GM19395 (cell line): Measurements from ENCODE around the gene COMP.
"Not testable (repeated sequence)": the region's sequence is repeated elsewhere in the genome, so short reads cannot be mapped to it uniquely, and the experiment has no call there.

ENCODE experiments used
- ATAC-seq: cut with Tn5 transposase; IDR thresholded peaks from one replicate; pipeline ENCODE4 v1.9.1; 2021; ENCODE audit warnings: mild to moderate bottlenecking, moderate library complexity; ENCODE audit not compliant: unreplicated experiment

COMP gene

DNA sequence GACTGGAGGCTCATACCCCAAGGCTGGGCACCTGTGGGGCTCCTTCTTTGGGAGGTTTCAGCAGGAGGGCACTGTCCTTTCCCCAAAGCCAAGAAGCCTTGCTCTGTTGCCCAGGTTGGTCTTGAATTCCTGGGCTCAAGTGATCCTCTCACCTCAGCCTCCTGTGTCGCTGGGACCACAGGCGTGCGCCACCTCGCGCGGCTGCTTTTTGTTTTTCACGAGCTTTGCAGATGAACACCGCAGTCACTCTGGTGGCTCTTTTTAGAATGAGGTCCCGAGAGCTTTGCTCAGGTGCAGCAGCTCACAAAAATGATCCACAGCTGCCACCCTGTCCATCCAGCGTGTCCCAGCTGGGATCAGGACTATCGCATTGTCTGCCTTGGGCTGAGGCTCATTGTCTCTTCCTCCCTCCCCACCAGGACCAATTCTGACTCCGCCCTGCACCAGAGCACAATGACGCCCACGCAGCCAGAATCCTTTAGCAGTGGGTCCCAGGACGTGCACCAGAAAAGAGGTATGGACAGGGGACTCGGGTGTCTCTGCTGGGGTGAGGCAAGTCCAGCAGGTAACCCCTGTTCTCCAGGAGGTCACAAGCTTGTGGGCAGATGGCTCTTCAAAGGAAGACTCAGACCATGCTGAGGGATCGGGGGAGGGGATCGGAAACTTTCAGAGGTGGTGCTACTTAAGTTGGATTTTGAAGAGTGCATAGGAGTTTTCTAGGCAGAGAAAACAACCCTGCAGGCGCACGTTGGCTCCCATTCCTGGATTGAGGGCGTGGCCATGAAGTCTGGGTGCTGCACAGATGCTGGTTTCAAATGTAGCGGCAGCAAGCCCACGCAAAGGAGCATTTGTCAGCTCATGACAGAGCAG, 41.5 kb downstream of the COMP start:
- no peak for ATAC-seq

GRCh38 chr19:18746401-18747325, 44.4 kb downstream of the COMP start:
- ATAC-seq = no peak

- no peak for ATAC-seq
These were observed 45.2 kb downstream of the COMP start for GRCh38 chr19:18745931-18746330.

- ATAC-seq = no peak
These were observed 45.9 kb downstream of the COMP start for GRCh38 chr19:18745012-18745735.

GRCh38 chr19:18743784-18744418, 47.2 kb downstream of the COMP start:
- ATAC-seq = no peak

DNA sequence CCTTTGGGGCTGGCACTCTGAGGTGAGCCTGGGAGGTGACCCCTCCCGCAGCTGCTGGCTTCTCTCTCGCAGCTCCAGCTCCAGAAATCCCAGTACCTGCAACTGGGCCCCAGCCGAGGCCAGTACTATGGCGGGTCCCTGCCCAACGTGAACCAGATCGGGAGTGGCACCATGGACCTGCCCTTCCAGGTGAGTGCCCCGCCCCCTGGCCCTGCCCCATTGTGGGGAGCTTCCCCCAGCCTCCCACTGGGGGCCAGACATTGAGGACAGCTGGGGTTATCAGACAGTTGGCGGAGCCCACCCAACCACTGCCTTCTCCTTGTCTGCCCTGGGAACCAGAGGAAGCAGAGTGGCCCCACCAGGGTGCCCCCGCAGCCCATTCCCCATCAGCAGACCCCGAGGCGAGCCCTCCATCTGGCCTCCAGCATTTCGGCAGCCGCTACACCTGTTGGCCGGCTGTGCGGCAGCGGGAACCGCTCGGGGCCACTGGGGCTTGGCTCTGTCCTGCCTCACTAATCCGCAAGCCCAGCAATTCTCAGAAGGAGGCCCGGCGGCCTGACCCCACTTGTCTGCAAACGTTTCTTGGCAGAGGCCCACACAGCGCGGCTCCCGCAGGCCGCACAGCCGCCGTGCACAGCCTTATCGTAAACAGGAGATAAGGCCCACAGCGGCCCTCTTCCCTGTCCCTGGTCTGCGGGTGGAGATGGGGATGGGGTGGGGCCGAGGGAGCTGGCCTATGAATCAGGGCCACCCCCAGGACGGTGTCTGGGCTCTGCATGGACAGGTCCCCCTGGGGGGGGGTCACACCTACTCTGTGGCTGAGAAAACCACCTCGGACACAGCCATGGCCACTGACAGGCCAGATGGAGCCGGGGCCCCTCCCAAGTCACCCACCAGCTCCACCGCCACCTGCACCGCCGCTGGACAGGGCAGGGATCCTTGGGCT, 48.0 kb downstream of the COMP start:
- ATAC-seq = no peak

DNA sequence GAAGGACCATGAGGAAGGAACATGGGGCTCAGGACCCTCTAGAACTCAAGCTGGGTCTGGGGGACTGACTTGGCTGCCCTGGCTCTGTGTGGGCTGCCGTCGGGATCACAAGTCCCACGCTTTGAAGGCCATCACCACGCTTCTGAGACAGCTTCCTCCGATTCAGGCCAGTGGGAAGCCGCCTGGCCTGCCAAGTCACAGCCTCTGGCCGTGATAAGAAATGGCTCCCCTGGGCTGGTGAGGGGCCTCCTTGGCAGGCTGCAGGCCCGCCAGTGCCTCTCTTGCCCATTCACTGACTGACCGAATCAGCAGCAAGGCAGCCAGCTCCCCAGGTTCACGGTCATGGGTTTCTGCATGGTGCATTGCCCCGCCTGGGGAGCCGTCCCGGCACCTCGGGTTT, 48.8 kb downstream of the COMP start:
- ATAC-seq = no peak

GRCh38 chr19:18741124-18742121, 49.7 kb downstream of the COMP start:
- ATAC-seq = no peak

DNA sequence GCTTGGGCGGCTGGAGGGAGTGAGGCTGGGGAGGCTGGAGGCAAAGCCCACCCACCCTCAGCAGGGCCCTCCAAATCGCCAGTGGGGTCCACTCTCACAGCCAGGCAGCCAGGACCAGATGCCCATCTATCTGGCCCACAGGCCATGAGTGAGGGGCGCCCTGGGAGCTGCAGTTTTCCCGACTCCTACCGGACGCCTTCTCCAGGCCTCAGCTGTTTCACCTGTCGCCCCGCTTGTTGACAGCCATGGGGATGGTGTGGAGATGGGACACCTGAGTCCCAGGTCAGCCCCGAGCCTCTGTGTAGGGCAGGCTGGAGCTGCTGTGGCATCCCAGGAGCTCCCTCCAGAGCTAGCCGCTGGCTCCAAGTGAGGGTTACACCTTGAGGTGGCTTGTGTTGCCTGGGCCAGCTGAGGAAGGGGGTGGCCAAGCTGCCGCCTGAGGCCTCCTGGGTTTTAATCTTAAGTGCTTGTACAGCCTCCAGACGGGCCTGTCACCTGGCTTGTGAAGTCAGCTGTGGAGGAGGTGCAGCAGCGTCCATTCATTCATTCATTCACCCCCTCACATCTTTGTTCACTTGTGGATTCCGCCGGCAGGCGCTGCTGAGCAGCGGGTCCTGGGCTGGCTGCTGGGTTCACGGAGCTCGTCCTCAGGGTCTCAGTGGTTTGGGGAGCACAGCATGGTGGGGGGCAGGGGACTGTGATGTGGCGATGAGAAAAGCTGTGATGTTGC, 52.0 kb downstream of the COMP start:
- no peak for ATAC-seq

DNA sequence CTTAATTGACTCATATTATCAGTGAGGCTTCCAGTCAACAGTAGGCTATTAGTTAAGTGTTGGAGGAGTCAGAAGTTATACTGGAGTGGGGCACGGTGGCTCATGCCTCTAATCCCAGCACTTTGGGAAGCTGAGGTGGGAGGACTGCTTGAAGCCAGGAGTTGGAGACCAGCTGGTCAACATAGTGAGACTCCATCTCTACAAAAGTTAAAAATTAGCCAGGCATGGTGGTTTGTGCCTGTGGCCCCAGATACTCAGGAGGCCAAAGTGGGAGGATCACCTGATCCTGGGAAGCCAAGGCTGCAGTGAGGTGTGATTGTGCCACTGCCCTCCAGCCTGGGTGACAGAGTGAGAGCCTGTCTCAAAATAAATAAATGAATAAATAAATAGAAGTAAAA, 53.2 kb downstream of the COMP start:
- no peak for ATAC-seq

- no peak for ATAC-seq
These were observed 53.7 kb downstream of the COMP start for GRCh38 chr19:18737337-18737953.

- no peak for ATAC-seq
These were observed 54.4 kb downstream of the COMP start for GRCh38 chr19:18736415-18737336.

- ATAC-seq = no peak
These were observed 55.4 kb downstream of the COMP start for GRCh38 chr19:18735752-18736151.

- ATAC-seq = no peak
These were observed 55.8 kb downstream of the COMP start for GRCh38 chr19:18735324-18735723.

DNA sequence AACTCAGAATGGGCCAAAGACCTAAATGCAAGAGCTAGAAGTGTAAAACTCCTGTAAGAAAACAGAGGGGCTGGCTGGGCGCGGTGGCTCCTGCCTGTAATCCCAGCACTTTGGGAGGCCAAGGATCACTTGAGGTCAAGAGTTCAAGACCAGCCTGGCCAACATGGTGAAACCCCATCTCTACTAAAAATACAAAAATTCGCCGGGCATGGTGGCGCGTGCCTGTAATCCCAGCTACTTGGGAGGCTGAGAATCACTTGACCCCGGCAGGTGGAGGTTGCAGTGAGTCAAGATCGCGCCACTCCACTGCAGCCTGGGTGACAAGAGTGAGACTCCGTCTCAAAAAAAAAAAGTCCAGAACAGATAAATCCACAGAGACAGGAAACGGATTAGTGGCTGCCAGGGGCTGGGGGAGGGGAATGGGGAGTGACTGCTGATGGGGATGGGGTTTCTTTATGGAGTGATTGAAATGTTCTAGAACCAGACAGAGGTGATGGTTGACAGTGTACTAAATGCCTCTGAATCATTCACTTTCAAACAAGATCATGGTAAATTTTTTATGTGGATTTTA, 57.3 kb downstream of the COMP start:
- not testable (repeated sequence) for ATAC-seq

GRCh38 chr19:18733196-18733647, 57.9 kb downstream of the COMP start:
- ATAC-seq = no peak
